Right lobe of liver (tissue), 4 donors: ENCODE data around the gene KCNAB1.

ENCODE experiments used
- CTCF ChIP-seq, 4 donors: fragments of 200-600 bp in 3 of 4; fragments of 450-650 bp in 1 of 4; IDR thresholded peaks; one replicate each; pipeline versions ENCODE4 v1.5.1 to v1.8.0; 2016 to 2022; ENCODE audit warnings: antibody characterized with exemption in 4 of 4, mild to moderate bottlenecking in 2 of 4
- POLR2A ChIP-seq: fragments of 450-650 bp; IDR thresholded peaks from one replicate; pipeline ENCODE4 v1.6.1; 2017; ENCODE audit warnings: antibody characterized with exemption, mild to moderate bottlenecking
- donor health status: DM: no; HTN: no; CAD: no.
- donor health status: DM: no; HTN: no; CAD: no.
- donor health status: DM: no; HTN: yes; CAD: no.

GRCh38 chr3:156586905-156587759, 466.8 kb downstream of the KCNAB1 start:
- no peak for TF ChIP-seq CTCF (IDR thresholded peaks at IDR 0.05)
- no peak for TF ChIP-seq POLR2A
